Uterus (tissue), 4 donors: ENCODE measurements around the gene TMEM234. TPM values are rescaled to one million over a fixed set of nuclear protein-coding genes. Genes with fewer than 3 reads are reported as not detected.
"Not testable (repeated sequence)": the region's sequence is repeated elsewhere in the genome, so short reads cannot be mapped to it uniquely, and the experiment has no call there.

Source experiments
- DNase-seq, 2 donors: peaks; one replicate each; pipeline ENCODE4 v3.0.0-alpha.2; 2019 to 2020
- H3K27ac ChIP-seq, 2 donors: fragments of 200-600 bp; sonication (generic); 1 replicate in 1 of 2; 2 replicates in 1 of 2; pipeline ENCODE4 v1.5.1; 2016 to 2018
- H3K27me3 ChIP-seq, 2 donors: fragments of 200-600 bp; sonication (generic); one replicate each; pipeline ENCODE4 v1.5.1; 2018 to 2019; ENCODE audit warnings: control low read depth in 1 of 2
- H3K36me3 ChIP-seq, 2 donors: fragments of 200-600 bp; sonication (generic); one replicate each; pipeline ENCODE4 v1.5.1; 2019; ENCODE audit warnings: control low read depth in 1 of 2
- H3K4me1 ChIP-seq, 2 donors: fragments of 200-600 bp; sonication (generic); one replicate each; pipeline ENCODE4 v1.5.1; 2018 to 2019; ENCODE audit warnings: control low read depth in 1 of 2
- H3K4me3 ChIP-seq, 2 donors: fragments of 200-600 bp; sonication (generic); 1 replicate in 1 of 2; 2 replicates in 1 of 2; pipeline ENCODE4 v1.5.1; 2018 to 2019; ENCODE audit warnings: mild to moderate bottlenecking in 1 of 2
- H3K9me3 ChIP-seq, 2 donors: fragments of 200-600 bp; sonication (generic); one replicate each; pipeline ENCODE4 v1.5.1; 2019; ENCODE audit warnings: control low read depth in 1 of 2
- CTCF ChIP-seq, 4 experiments: fragments of 200-600 bp in 2 of 4; fragments of 450-650 bp in 2 of 4; sonication (generic) in 2 of 4; IDR thresholded peaks; one replicate each; pipeline ENCODE4 v1.5.1; 2016 to 2019; ENCODE audit warnings: antibody characterized with exemption in 4 of 4, mild to moderate bottlenecking in 2 of 4, moderate library complexity in 1 of 4
- POLR2A ChIP-seq, 2 donors: fragments of 450-650 bp; IDR thresholded peaks; one replicate each; pipeline ENCODE4 v1.6.1; 2016; ENCODE audit warnings: antibody characterized with exemption in 2 of 2, mild to moderate bottlenecking in 1 of 2, moderate library complexity in 1 of 2
- intact Hi-C: fragments of 100-400 bp; cut with DNase I; formaldehyde crosslinking; loops from one replicate; pipeline ENCODE4 v1.15.1; 2023; ENCODE audit warnings: low total_unique reads
- total RNA-seq, 4 donors: library from RNA; depleted of rRNA in 3 of 4; stranded (reverse); fragments of >200 nt in 3 of 4; gene quantifications; one replicate each; pipeline versions ENCODE4 v1.1.0 to v1.2.4, GENCODE V29; 2014 to 2023
- donor health status: DM: yes; HTN: yes; CAD: no.

TMEM234 gene
- total RNA-seq, 4 donors from 2014 or later: 0.59 to 40.8 (median 13.5) TPM

GRCh38 chr1:32263744-32264143 is 41.6 kb upstream of the TMEM234 start:
- intact Hi-C loops: no loop called here
- no peak overlapping the region for H3K27ac ChIP-seq
- DNase-seq: no peak
- no peaks in the 10 kb centered on the region for H3K4me1 ChIP-seq
- H3K4me3 ChIP-seq: no peak overlapping the region
- no peaks in the 10 kb centered on the region for H3K36me3 ChIP-seq
- TF ChIP-seq CTCF (IDR thresholded peaks at IDR 0.05) (no peak), POLR2A (IDR thresholded peaks at IDR 0.05) (no peak)
- H3K27me3 ChIP-seq: no peaks in the 10 kb centered on the region
- H3K9me3 ChIP-seq: no peaks in the 10 kb centered on the region

DNA sequence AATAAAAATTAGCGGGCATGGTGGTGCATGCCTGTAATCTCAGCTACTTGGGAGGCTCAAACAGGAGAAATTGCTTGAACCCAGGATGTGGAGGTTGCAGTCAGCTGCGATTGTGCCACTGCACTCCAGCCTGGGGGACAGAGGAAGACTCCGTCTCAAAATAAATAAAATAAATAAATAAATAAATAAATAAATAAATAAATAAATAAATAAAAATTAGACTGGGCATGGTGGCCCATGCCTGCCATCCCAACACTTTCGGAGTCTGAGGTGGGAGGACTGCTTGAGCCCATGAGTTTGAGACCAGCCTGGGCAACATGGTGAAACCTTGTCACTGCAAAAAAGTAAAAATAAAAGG is 41.1 kb upstream of the TMEM234 start:
- DNase-seq, H3K4me1 ChIP-seq, intact Hi-C loops, H3K4me3 ChIP-seq, H3K27ac ChIP-seq, H3K36me3 ChIP-seq, H3K27me3 ChIP-seq, H3K9me3 ChIP-seq: not testable (repeated sequence)

- no peak for DNase-seq
- no peak overlapping the region for H3K4me3 ChIP-seq
- H3K27me3 ChIP-seq: no peaks in the 10 kb centered on the region
- intact Hi-C loops: no loop called here
- H3K27ac ChIP-seq: no peak overlapping the region
- TF ChIP-seq POLR2A (IDR thresholded peaks at IDR 0.05): no peak
- TF ChIP-seq CTCF (IDR thresholded peaks at IDR 0.05): no peak
- H3K4me1 ChIP-seq: no peaks in the 10 kb centered on the region
- no peaks in the 10 kb centered on the region for H3K36me3 ChIP-seq
- H3K9me3 ChIP-seq: no peaks in the 10 kb centered on the region
Measured at GRCh38 chr1:32257227-32257508, 35.0 kb upstream of the TMEM234 start.

DNA sequence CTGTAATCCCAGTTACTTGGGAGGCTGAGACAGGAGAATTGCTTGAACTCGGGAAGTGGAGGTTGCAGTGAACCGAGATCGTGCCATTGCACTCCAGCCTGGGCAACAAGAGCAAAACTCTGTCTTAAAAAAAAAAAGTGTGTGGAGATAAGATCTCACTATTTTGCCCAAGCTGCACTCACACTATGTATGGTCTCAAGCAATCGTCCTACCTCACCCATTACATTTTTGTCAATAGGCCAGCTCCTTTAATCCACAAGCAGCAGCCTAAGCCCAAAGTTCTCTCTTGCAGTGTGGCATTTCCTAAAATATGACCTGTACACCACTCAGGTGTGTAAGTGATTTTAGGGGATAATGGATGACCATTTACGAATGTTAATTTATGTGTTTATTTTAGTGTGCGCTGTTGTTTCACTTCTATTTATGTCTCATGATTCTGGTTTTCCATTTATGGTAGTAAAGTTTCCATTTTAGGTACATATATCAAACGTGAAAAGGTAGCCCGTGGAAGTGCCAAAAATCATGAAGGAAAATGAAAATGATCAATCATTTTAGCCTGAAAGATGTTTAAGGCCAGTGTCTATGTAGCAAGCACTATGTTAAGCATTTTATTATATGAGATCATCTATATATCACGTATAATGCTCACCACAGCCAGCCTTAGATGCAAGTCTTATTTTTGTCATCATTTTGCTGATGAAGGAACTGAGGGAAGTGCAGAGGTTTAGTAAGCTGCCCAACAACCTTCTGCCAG is 34.5 kb upstream of the TMEM234 start:
- Histone ChIP-seq H3K27me3 (no peaks in the 10 kb centered on the region), H3K4me3 (no peak overlapping the region), H3K27ac (no peak overlapping the region), H3K9me3 (no peaks in the 10 kb centered on the region), H3K36me3 (no peaks in the 10 kb centered on the region), H3K4me1 (no peaks in the 10 kb centered on the region)
- intact Hi-C loops: no loop called here
- no peak for DNase-seq
- TF ChIP-seq CTCF (IDR thresholded peaks at IDR 0.05) (no peak), POLR2A (IDR thresholded peaks at IDR 0.05) (no peak)

DNA sequence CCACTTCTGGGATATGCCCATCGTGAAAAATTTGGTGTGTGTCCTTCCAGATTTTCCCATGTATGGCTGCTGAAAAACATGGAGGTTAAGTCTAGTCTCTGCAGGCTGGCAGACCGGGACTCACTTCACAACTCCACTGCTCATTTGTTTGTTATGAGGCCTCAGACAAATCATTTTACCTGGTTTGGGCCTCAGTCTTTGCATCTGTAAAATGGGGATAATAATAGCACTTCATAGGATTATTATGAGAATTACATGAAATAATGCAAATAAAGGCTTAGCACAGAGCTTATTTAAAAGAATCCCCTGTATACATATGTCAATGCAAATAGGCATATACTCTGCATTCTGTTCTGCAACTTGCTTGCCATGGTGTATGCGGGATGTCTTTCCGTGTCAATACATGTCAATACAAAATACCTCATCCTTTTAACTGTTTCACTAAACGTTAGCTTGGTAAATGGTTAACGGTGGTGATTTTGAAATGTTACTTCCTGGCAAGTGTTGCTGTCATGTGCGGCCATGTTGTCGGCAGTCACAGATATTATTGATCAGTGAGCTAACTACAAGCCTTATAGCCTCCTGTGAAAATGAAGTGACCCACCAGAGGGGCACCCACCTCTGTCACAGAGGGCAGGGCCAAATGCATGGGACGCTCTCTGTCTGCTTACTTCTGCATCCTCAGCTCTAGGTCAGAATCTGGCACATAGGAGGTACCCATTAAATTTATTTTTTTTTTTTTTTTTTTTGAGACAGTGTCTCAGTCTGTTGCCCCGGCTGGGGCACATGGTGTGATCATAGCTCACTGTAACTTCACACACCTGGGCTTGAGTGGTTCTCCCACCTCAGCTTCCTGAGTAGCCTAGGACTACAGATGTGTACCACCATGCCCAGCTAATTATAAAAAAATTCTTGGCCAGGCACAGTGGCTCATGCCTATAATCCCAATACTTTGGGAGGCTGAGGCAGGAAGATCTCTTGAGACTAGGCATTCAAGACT is 33.2 kb upstream of the TMEM234 start:
- DNase-seq: no peak
- Histone ChIP-seq H3K36me3 (no peaks in the 10 kb centered on the region), H3K9me3 (no peaks in the 10 kb centered on the region), H3K27ac (no peak overlapping the region), H3K27me3 (no peaks in the 10 kb centered on the region), H3K4me3 (no peak overlapping the region), H3K4me1 (no peaks in the 10 kb centered on the region)
- intact Hi-C loops: no loop called here
- TF ChIP-seq POLR2A (IDR thresholded peaks at IDR 0.05) (no peak), CTCF (IDR thresholded peaks at IDR 0.05) (no peak)
